ENCODE results near the gene ATRIP.

Gene ATRIP

GRCh38 chr3:48417529-48418108 lies 28.9 kb upstream of the ATRIP start:
- Histone ChIP-seq H3K27ac (ENCODE audit: low read length, poor library complexity, severe bottlenecking) (no peak overlapping the region), H3K4me2 (ENCODE audit: low read length, poor library complexity, severe bottlenecking) (no peak overlapping the region), H3K4me1 (ENCODE audit: control insufficient read depth, insufficient read depth, low read depth, low read length) (peaks cover under 1% of the 10 kb centered on the region), H3K4ac (ENCODE audit: low read depth in 1 of 2, low read length in 2 of 2) (no peak overlapping the region), H2BK12ac (ENCODE audit: low read length in 2 of 2) (no peak overlapping the region), H3K14ac (ENCODE audit: low read length in 2 of 2) (no peak overlapping the region), H2BK120ac (ENCODE audit: low read depth, low read length) (no peak overlapping the region), H2BK15ac (ENCODE audit: low read depth, poor library complexity, severe bottlenecking) (no peak overlapping the region), H3K23ac (ENCODE audit: low read length in 2 of 2) (no peak overlapping the region), H2AK5ac (ENCODE audit: low read length, severe bottlenecking) (no peak overlapping the region), H3K9me3 (ENCODE audit: control insufficient read depth, low read length) (no peaks in the 10 kb centered on the region), H2AFZ (ENCODE audit: low read depth, low read length) (no peak overlapping the region), H3K4me3 (ENCODE audit: insufficient read depth in 1 of 2, low read depth in 1 of 2, low read length in 2 of 2) (no peak overlapping the region), H3K27me3 (ENCODE audit: control insufficient read depth in 1 of 2, insufficient read depth in 1 of 2, low read length in 2 of 2) (no peaks in the 10 kb centered on the region), H3K9ac (ENCODE audit: low read length) (no peak overlapping the region), H3K36me3 (ENCODE audit: control insufficient read depth in 1 of 2, insufficient read depth in 2 of 2, low read depth in 1 of 2, low read length in 2 of 2) (peaks cover 63 to 93% of the 10 kb centered on the region in 2 experiments), H3K18ac (ENCODE audit: low read depth in 1 of 2, low read length in 2 of 2) (no peak overlapping the region), H4K8ac (ENCODE audit: low read length) (no peak overlapping the region), H4K91ac (ENCODE audit: low read length) (no peak overlapping the region), H2BK5ac (ENCODE audit: low read depth, low read length, poor library complexity, severe bottlenecking) (no peak overlapping the region), H3K79me1 (replicated peaks; ENCODE audit: low read length, poor library complexity, severe bottlenecking) (peaks cover 32% of the 10 kb centered on the region)
- DNase-seq, result no peak
- 96% methylated on average over 13 of the region's 14 CpGs for WGBS

GRCh38 chr3:48418140-48418539 lies 28.4 kb upstream of the ATRIP start:
- DNase-seq, result no peak
- Histone ChIP-seq H3K36me3 (ENCODE audit: control insufficient read depth in 1 of 2, insufficient read depth in 2 of 2, low read depth in 1 of 2, low read length in 2 of 2) (peaks cover 57 to 93% of the 10 kb centered on the region in 2 experiments), H2BK5ac (ENCODE audit: low read depth, low read length, poor library complexity, severe bottlenecking) (no peak overlapping the region), H3K9me3 (ENCODE audit: control insufficient read depth, low read length) (no peaks in the 10 kb centered on the region), H2BK120ac (ENCODE audit: low read depth, low read length) (no peak overlapping the region), H3K4me1 (ENCODE audit: control insufficient read depth, insufficient read depth, low read depth, low read length) (peaks cover 3% of the 10 kb centered on the region), H3K4me3 (ENCODE audit: insufficient read depth in 1 of 2, low read depth in 1 of 2, low read length in 2 of 2) (no peak overlapping the region), H3K9ac (ENCODE audit: low read length) (no peak overlapping the region), H2AK5ac (ENCODE audit: low read length, severe bottlenecking) (no peak overlapping the region), H3K4me2 (ENCODE audit: low read length, poor library complexity, severe bottlenecking) (no peak overlapping the region), H3K27me3 (ENCODE audit: control insufficient read depth in 1 of 2, insufficient read depth in 1 of 2, low read length in 2 of 2) (no peaks in the 10 kb centered on the region), H3K23ac (ENCODE audit: low read length in 2 of 2) (no peak overlapping the region), H3K14ac (ENCODE audit: low read length in 2 of 2) (peak overlapping the region in 1 of 2 experiments; percentile 41), H3K79me1 (replicated peaks; ENCODE audit: low read length, poor library complexity, severe bottlenecking) (peaks cover 37% of the 10 kb centered on the region), H2BK15ac (ENCODE audit: low read depth, poor library complexity, severe bottlenecking) (no peak overlapping the region), H3K4ac (ENCODE audit: low read depth in 1 of 2, low read length in 2 of 2) (no peak overlapping the region), H4K91ac (ENCODE audit: low read length) (no peak overlapping the region), H3K18ac (ENCODE audit: low read depth in 1 of 2, low read length in 2 of 2) (no peak overlapping the region), H3K27ac (ENCODE audit: low read length, poor library complexity, severe bottlenecking) (no peak overlapping the region), H2BK12ac (ENCODE audit: low read length in 2 of 2) (no peak overlapping the region), H2AFZ (ENCODE audit: low read depth, low read length) (no peak overlapping the region), H4K8ac (ENCODE audit: low read length) (no peak overlapping the region)
- 96% methylated on average over 17 of the region's 17 CpGs for WGBS

GRCh38 chr3:48418651-48419050 lies 27.9 kb upstream of the ATRIP start:
- Histone ChIP-seq H3K27ac (ENCODE audit: low read length, poor library complexity, severe bottlenecking) (no peak overlapping the region), H3K14ac (ENCODE audit: low read length in 2 of 2) (no peak overlapping the region), H3K4me2 (ENCODE audit: low read length, poor library complexity, severe bottlenecking) (no peak overlapping the region), H3K4me1 (ENCODE audit: control insufficient read depth, insufficient read depth, low read depth, low read length) (peaks cover 3% of the 10 kb centered on the region), H4K91ac (ENCODE audit: low read length) (no peak overlapping the region), H3K23ac (ENCODE audit: low read length in 2 of 2) (no peak overlapping the region), H4K8ac (ENCODE audit: low read length) (no peak overlapping the region), H3K36me3 (ENCODE audit: control insufficient read depth in 1 of 2, insufficient read depth in 2 of 2, low read depth in 1 of 2, low read length in 2 of 2) (peaks cover 52 to 93% of the 10 kb centered on the region in 2 experiments), H3K27me3 (ENCODE audit: control insufficient read depth in 1 of 2, insufficient read depth in 1 of 2, low read length in 2 of 2) (no peaks in the 10 kb centered on the region), H2BK5ac (ENCODE audit: low read depth, low read length, poor library complexity, severe bottlenecking) (no peak overlapping the region), H3K4me3 (ENCODE audit: insufficient read depth in 1 of 2, low read depth in 1 of 2, low read length in 2 of 2) (no peak overlapping the region), H3K9ac (ENCODE audit: low read length) (no peak overlapping the region), H3K4ac (ENCODE audit: low read depth in 1 of 2, low read length in 2 of 2) (no peak overlapping the region), H3K79me1 (replicated peaks; ENCODE audit: low read length, poor library complexity, severe bottlenecking) (peaks cover 41% of the 10 kb centered on the region), H3K18ac (ENCODE audit: low read depth in 1 of 2, low read length in 2 of 2) (no peak overlapping the region), H3K9me3 (ENCODE audit: control insufficient read depth, low read length) (no peaks in the 10 kb centered on the region), H2BK15ac (ENCODE audit: low read depth, poor library complexity, severe bottlenecking) (no peak overlapping the region), H2BK12ac (ENCODE audit: low read length in 2 of 2) (no peak overlapping the region), H2BK120ac (ENCODE audit: low read depth, low read length) (no peak overlapping the region), H2AFZ (ENCODE audit: low read depth, low read length) (no peak overlapping the region), H2AK5ac (ENCODE audit: low read length, severe bottlenecking) (no peak overlapping the region)
- 98% methylated on average over 9 of the region's 9 CpGs for WGBS
- DNase-seq, result no peak

- Histone ChIP-seq H3K18ac (ENCODE audit: low read depth in 1 of 2, low read length in 2 of 2) (no peak overlapping the region), H3K27me3 (ENCODE audit: control insufficient read depth in 1 of 2, insufficient read depth in 1 of 2, low read length in 2 of 2) (no peaks in the 10 kb centered on the region), H2BK15ac (ENCODE audit: low read depth, poor library complexity, severe bottlenecking) (no peak overlapping the region), H3K9me3 (ENCODE audit: control insufficient read depth, low read length) (no peaks in the 10 kb centered on the region), H3K79me1 (replicated peaks; ENCODE audit: low read length, poor library complexity, severe bottlenecking) (peaks cover 46% of the 10 kb centered on the region), H2BK12ac (ENCODE audit: low read length in 2 of 2) (no peak overlapping the region), H3K4me1 (ENCODE audit: control insufficient read depth, insufficient read depth, low read depth, low read length) (peaks cover 5% of the 10 kb centered on the region), H3K4ac (ENCODE audit: low read depth in 1 of 2, low read length in 2 of 2) (no peak overlapping the region), H2BK120ac (ENCODE audit: low read depth, low read length) (no peak overlapping the region), H3K36me3 (ENCODE audit: control insufficient read depth in 1 of 2, insufficient read depth in 2 of 2, low read depth in 1 of 2, low read length in 2 of 2) (peaks cover 47 to 93% of the 10 kb centered on the region in 2 experiments), H3K23ac (ENCODE audit: low read length in 2 of 2) (no peak overlapping the region), H3K14ac (ENCODE audit: low read length in 2 of 2) (no peak overlapping the region), H2BK5ac (ENCODE audit: low read depth, low read length, poor library complexity, severe bottlenecking) (no peak overlapping the region), H3K9ac (ENCODE audit: low read length) (no peak overlapping the region), H3K4me3 (ENCODE audit: insufficient read depth in 1 of 2, low read depth in 1 of 2, low read length in 2 of 2) (no peak overlapping the region), H4K8ac (ENCODE audit: low read length) (no peak overlapping the region), H2AK5ac (ENCODE audit: low read length, severe bottlenecking) (no peak overlapping the region), H2AFZ (ENCODE audit: low read depth, low read length) (no peak overlapping the region), H4K91ac (ENCODE audit: low read length) (no peak overlapping the region), H3K27ac (ENCODE audit: low read length, poor library complexity, severe bottlenecking) (no peak overlapping the region), H3K4me2 (ENCODE audit: low read length, poor library complexity, severe bottlenecking) (no peak overlapping the region)
- 99% methylated on average over 9 of the region's 9 CpGs for WGBS
- no peak for DNase-seq
These were observed 27.4 kb upstream of the ATRIP start for GRCh38 chr3:48419149-48419548.
